Measurements from ENCODE around the gene SLMAP.

SLMAP gene

GRCh38 chr3:57967590-57967989, 211.5 kb downstream of the SLMAP start:
- no peak for DNase-seq

- no peak for DNase-seq
Measured at GRCh38 chr3:57968501-57968900, 212.4 kb downstream of the SLMAP start.

GRCh38 chr3:57971975-57972374, 215.9 kb downstream of the SLMAP start:
- no peak for DNase-seq

- DNase-seq, result no peak
Measured at GRCh38 chr3:57972531-57973111, 216.5 kb downstream of the SLMAP start.

DNA sequence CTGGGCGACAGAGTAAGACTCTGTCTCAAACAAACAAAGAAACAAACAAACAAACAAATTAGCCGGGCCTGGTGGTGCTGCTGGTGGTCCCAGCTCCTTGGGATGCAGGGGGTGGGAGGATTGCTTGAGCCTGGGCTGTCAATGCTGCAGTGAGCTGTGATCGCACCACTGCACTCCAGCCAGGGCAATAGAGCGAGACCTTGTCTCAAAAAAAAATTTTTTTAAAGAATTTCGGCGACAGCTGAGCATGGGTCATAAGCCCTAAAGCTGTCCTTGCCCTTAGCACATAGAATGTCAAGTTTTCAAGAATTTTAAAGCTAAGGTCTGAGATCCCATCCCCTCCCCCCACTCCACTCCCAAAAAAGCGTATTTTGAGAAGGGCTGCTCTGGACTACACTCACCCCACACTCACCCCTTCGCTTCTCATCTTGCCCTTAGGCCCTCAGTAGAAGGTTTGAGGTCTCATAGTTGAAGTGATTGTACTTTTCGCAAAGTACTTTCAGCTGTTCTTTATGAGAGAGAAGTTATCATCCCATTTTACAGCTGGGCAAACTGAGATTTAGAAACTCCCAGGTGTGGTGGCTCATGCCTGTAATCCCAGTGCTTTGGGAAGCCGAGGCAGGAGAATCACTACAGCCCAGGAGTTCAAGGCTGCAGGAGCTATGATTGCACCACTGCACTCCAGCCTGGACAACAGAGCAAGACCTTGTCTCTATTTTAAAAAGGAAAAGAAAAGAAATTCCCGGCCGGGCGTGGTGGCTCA, 217.8 kb downstream of the SLMAP start:
- no peak for DNase-seq

- DNase-seq, result no peak
Measured at GRCh38 chr3:57974796-57975388, 218.8 kb downstream of the SLMAP start.

DNA sequence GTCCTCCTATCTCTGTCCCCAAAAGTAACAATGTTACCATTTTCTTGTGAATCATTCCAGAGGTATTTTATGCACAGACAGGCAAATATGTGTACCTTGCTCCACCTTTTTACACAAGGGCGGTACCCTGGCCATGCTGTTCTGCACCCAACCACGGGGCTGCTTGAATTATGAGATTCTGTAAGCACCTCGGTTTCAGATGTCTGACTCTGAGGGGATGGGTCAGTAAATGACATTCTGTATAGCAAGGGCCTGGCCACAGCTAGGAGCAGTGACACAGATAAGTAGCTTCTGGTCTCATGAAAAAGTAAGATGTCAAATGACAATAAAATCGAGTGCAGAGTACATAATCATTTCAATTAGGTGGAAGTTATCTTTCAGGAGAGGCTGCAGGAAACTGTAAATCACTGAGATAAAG, 221.7 kb downstream of the SLMAP start:
- DNase-seq, result no peak

DNA sequence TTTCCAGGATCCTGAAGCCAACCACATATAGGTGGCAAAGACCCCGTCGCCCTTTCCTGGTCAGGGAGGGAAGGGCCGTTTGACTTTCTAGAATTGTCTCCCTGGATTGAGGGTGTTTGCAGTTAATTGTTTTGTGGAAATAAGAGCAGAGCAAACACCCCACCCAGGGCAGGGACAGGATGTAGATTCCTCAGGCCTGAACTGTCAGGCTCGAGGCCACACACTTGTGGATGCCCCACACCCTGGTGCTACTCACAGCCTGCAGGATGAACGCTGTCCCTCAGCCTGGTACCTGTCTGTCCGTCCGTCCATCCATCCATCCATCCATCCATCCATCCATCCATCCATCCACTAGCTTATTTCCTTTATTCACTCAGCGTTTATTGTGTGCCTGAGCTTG, 222.2 kb downstream of the SLMAP start:
- DNase-seq, result no peak
